ENCODE measurements around the gene TSTD2. TPM values are rescaled to one million over a fixed set of nuclear protein-coding genes. Genes with fewer than 3 reads are reported as not detected.

Gene TSTD2
- total RNA-seq = 10 to 100 TPM; 18.8 to 28.2 (median 26.6) TPM
- long read RNA-seq, donor 1, full-length matches to known transcripts = 22 of 30 reads
- long read RNA-seq, donor 1, partial matches to known transcripts = 2 of 30 reads
- long read RNA-seq, donor 1, other reads (novel, unspliced or antisense) = 6 of 30 reads
- long read RNA-seq, donor 2, full-length matches to known transcripts = 5 of 7 reads
- long read RNA-seq, donor 2, partial matches to known transcripts = 2 of 7 reads
- long read RNA-seq, donor 2, other reads (novel, unspliced or antisense) = 0 of 7 reads

GRCh38 chr9:97632985-97633858, at the start of gene TSTD2, which contains the start of gene NCBP1:
Gene TSTD2 (minus strand): TSS chr9:97633368. CDS start chr9:97627562, 5,806 bp downstream.
Gene NCBP1 (plus strand): TSS chr9:97633821. CDS start chr9:97633882, 61 bp downstream.
- H3K4me3 ChIP-seq = peak within 1 kb of the TSS; percentile 92
- H3K9me3 ChIP-seq = no peaks in the 10 kb centered on the region
- peaks cover 29% of the 10 kb centered on the region for H3K4me1 ChIP-seq (ENCODE audit: low read depth)
- ATAC-seq (peak; percentile 91), DNase-seq (peak; percentile 98 to 99 (median 98))
- TF ChIP-seq CTCF (IDR thresholded peaks at IDR 0.05) = peak; percentile 19
- H3K36me3 ChIP-seq (ENCODE audit: low read depth) = no peaks in the 10 kb centered on the region
- intact Hi-C loops (cut with DNase I, micrococcal nuclease) = no loop called here

- ATAC-seq (no peak), DNase-seq (no peak)
- intact Hi-C loops (cut with DNase I, micrococcal nuclease) = no loop called here
- no peaks in the 10 kb centered on the region for H3K36me3 ChIP-seq (ENCODE audit: low read depth)
- no peaks in the 10 kb centered on the region for H3K4me1 ChIP-seq (ENCODE audit: low read depth)
- no peak overlapping the region for H3K4me3 ChIP-seq
- TF ChIP-seq CTCF (IDR thresholded peaks at IDR 0.05) = no peak
- no peaks in the 10 kb centered on the region for H3K9me3 ChIP-seq
Measured at GRCh38 chr9:97682242-97682641, 49.1 kb upstream of the TSTD2 start.

GRCh38 chr9:97675655-97676054, 42.5 kb upstream of the TSTD2 start:
- intact Hi-C loops (cut with DNase I, micrococcal nuclease) = no loop called here
- H3K9me3 ChIP-seq = no peaks in the 10 kb centered on the region
- H3K36me3 ChIP-seq (ENCODE audit: low read depth) = peaks cover 3% of the 10 kb centered on the region
- H3K4me3 ChIP-seq = no peak overlapping the region
- ATAC-seq = no peak
- H3K4me1 ChIP-seq (ENCODE audit: low read depth) = no peaks in the 10 kb centered on the region
- DNase-seq = no peak
- TF ChIP-seq CTCF (IDR thresholded peaks at IDR 0.05) = no peak

GRCh38 chr9:97673922-97674321, 40.8 kb upstream of the TSTD2 start:
- peaks cover 3% of the 10 kb centered on the region for H3K36me3 ChIP-seq (ENCODE audit: low read depth)
- intact Hi-C loops (cut with DNase I, micrococcal nuclease) = no loop called here
- no peaks in the 10 kb centered on the region for H3K9me3 ChIP-seq
- no peak for ATAC-seq
- no peaks in the 10 kb centered on the region for H3K4me1 ChIP-seq (ENCODE audit: low read depth)
- no peak for TF ChIP-seq CTCF (IDR thresholded peaks at IDR 0.05)
- DNase-seq = no peak
- H3K4me3 ChIP-seq = no peak overlapping the region

GRCh38 chr9:97672403-97672802, 39.2 kb upstream of the TSTD2 start:
- intact Hi-C loops (cut with DNase I, micrococcal nuclease) = no loop called here
- TF ChIP-seq CTCF (IDR thresholded peaks at IDR 0.05) = no peak
- DNase-seq = no peak
- Histone ChIP-seq H3K4me1 (ENCODE audit: low read depth) (no peaks in the 10 kb centered on the region), H3K4me3 (no peak overlapping the region), H3K36me3 (ENCODE audit: low read depth) (peaks cover 3% of the 10 kb centered on the region), H3K9me3 (no peaks in the 10 kb centered on the region)
- no peak for ATAC-seq

All from mucosa of descending colon (tissue), 3 donors.